NOMO-1 treated with DMSO at 0.1 percent for 48 hours (cell line): Measurements from ENCODE around the gene HLA-B.
"Not testable (repeated sequence)": the region's sequence is repeated elsewhere in the genome, so short reads cannot be mapped to it uniquely, and the experiment has no call there.

Source experiments
- DNase-seq: peaks from one replicate; lab custom pipeline; 2025; ENCODE audit not compliant: unreplicated experiment; lab: John Stamatoyannopoulos, UW

Gene HLA-B

DNA sequence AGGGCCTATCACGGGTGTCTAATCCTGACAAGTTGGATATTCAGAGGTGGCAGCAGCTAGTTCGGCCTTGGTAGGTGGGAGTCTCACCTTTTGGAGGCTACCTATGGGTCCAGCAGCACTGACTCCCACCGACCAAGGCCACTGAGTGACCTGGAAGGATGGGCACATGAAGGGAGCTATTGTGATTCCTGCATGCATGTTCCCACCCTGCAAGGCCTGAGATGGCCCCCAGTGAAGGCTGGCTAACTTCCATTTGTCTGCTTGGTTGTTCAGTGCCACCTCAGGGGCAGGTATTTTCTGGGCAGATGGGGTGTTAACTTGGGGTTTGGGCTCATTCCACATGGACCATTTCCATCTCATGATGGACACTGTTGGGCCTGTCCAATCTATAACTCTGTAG is 28.1 kb upstream of the HLA-B start:
- no peak for DNase-seq

DNA sequence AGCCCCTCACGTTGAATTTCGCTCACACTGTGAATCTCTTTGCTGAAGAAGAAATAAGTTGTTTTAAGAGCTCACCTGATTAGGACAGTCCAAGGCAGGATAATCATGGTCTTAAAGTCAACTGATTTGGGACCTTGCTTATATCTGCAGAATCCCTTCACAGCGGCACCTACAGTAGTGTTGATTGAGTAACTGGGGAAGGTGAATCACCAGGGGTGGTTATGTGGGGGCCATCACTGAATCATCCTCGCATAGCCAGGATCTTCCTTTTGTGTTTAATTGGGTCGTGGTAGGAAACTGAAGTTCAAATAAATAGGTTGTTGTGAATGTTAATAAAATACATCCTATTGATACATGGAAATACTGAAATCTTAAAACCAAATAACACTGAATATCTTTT is 26.2 kb upstream of the HLA-B start:
- peak; percentile 42 for DNase-seq

DNA sequence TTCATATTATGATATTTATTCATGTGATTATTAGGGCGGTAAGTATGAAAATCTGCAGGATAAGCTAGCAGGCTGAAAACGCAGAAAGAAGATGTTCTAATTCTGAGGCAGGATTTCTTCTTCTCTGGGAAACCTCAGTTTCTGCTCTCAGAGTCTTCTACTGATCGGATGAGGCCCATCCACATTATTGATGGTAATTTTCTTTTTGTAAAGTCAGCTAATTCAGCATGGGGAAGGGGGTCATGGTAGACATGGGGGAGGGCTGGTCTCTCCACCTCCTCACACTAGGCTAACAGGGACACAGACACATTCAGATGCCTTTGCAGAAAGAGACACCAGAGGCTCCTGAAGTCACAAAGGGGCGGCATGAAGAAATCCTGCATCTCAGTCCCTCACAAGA is 24.7 kb upstream of the HLA-B start:
- no peak for DNase-seq

DNA sequence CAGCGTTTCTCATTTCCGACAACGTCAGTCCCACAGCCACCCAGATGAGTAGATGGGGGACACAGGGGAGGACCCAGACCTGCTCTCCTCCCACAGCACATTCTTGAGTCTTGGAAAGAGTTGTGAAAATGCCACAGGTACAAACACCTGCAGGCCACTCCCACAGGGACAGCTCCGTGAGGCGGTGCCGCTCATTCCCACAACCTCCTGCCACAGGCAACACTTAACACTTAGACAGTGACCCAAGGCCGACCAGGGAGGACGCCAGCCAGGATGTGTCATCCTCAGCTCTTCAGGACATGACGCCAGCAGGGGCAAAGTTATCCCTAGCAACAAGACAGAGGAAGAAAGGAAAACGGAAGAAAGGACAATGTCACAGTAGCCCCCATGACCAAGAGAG is 22.9 kb upstream of the HLA-B start:
- no peak for DNase-seq

DNA sequence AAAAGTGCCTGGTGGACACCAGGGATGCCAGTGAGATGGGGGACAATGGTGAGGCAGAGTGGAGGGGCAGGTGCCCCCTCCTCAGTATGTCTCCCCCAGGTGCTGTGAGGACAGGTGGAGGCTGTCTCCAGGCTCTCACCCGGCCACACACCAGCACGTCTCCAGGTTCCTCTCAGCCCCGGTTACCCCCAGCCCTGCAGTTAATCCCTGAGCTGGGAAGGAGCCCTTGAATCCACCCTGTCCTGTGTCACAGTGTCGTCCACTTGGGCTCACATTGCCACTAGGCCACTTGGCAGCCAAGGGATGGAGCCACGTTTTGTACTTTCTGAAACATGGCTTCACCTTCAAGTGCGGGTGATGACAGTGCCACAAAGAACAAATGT is 21.7 kb upstream of the HLA-B start:
- DNase-seq = no peak

DNA sequence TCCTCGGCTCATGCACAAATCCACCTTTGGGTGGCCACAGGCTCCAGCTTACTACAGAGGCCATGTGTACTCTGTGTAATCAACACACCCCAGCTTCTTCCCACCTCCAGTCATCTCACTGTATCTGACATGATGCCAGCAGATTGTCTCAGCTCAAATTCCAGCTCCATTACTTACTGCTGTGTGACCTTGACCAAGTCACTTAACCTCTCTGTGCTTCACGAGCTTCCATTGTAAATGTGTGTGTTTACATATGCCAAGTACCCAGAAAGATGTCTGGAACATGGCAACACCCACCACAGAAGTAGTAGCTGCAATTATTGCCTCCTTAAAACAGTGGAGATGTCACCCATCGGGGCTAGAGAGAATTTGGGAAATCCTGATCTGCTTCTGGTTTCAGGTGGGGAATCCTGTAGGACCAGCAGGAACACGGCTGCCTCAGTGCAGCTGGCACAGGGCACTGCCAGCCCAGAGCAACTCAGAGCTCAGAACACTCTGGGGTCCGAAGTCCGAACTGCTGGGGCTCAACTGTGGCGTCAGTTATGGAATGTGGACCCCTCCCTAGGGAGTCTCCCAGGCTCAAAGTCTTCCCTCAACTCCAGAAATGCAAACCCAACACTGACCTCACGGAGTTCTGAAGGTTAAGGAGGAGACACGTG is 21.2 kb upstream of the HLA-B start:
- no peak for DNase-seq

DNA sequence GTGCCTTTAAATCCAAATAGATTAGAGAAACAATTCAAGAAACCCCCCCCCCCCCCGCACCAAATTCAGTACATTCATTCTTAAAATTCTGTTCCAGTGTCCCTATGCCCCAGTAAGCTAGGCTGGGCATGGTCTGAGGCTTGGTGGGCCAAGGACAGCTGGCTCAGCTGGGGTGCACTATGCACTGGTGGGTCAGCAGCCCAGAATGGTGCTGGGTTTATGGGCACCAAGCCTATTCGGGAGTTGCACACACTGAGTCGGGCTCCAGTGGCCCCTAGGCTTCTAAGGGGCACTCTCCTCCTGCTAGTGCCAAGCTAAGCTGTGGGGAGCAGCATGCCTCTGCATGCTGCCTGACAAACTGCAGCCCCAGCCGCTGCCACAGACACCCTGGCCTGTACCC is 20.1 kb upstream of the HLA-B start:
- no peak for DNase-seq

DNA sequence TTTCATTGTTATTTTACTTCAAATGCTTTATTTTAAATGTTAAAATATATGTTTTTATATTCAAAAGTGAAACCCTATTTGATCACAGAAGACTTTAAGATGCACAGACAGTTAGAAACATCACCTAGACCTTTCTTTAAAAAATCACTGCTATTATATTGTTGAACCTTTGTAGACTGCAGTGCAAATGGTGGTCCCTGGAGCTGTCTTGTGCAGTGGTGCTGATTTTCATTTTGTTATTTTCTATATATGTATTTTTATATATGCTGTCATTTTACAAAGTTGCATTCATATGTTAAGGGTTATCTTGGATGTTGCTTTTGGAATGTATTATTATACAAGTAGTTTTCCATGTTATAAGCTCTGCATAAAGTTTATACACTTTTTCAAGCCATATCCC is 18.7 kb upstream of the HLA-B start:
- DNase-seq = no peak

DNA sequence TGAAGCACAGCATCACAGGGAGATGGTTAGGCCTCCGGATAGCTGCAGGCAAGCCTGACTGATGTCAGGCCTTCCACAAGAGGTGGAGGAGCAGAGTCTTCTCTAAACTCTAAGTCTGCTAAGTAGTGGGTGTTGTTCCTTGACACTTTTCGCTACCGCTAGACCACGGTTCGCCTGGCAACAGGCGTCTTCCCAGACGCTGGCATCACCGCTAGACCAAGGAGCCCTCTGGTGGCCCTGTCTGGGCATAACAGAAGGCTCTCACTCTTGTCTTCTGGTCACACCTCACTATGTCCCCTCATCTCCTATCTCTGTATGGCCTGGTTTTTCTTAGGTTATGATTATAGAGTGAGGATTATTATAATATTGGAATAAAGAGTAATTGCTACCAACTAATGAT is 17.1 kb upstream of the HLA-B start:
- DNase-seq = not testable (repeated sequence)

DNA sequence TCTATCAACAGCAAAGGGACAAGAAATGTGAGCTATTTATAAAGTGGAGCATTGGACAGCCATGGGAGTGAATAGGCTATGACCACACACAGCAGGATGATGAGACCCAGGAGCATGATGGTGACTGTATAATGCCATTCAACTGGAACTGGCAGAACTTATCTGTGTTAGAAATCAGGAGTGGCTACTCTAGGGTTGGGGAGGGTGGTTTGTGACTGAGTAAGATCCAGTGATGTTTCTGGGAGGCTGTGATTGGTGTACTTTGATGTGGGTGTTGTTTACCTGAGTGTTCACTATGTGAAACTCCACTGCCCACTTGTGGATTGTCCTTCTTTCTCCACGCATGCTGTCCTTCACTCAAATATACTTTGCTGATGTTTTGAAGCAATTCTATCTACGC is 11.5 kb upstream of the HLA-B start:
- DNase-seq = no peak

DNA sequence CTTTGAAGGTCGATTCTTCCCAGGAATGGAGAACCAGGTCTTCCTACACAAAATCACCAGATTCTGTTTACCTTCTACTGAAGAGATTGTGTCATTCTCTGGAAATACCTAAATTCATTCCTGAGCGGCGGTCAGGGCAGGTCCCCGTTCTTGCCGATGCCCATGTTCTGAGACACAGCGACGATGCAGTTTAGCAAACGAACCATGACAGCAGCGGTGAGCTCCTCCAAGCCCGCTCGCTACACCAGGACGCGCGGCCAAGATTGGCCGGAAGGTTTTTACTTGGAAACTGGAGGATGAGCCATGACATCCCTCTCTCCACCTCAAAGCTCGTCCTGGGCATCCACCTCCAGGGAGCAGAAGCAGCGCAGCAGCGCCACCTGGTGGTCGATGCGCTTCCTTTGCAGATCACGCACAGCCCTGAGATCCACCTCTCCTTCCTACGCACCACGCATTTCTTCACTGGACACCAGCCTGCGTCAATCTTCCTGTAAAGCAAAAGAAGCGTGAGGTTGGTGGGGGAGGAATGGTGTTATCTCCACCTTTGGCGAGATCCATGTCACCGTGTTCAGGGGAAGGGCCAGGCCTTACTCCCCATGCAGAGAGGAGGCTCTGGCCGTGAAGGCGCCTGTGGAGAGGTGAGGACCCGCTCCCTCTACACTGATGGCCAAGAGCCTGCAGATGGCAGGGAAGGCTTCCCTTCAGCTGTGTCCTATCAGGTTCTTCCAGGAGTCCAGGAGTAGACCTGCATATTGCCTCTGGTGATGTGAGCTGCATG is 9.9 kb upstream of the HLA-B start:
- peak; percentile 66 for DNase-seq

DNA sequence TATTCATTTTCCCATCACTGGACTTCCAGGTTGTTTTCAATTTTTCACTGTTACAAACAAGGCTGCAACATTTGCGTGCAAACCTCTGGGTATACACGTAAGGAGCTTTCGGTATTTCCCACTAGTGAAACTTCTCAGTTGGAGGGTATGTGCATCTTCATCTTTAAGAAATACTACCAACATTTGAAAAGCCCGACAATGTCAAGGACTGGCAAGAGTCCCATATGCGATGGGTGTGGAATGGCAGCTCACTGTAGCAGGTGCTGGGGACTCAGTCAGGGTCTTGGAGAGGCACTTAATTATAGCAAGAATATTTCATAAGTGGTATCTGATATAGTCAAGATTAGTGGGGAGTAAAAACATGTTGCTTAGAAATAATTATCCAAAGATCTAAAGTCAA is 8.9 kb upstream of the HLA-B start:
- no peak for DNase-seq

DNA sequence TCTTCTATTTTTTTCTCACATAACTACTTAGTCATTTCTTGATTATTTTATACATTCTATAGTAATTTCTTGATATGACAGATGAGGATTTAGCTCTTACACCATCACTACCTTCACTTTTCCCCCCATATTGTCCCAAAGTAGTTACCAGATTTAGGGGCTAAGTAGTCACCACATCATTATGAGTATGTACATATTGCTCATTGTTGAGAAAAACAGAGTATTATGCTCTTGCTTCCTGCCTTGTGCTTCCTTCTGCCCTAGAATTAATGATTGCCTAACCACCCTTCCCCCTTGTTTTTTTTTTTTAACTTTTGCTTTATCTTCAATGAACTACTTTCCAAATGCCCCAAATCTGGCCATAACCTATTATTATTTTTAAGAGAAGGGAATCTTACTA is 6.8 kb upstream of the HLA-B start:
- DNase-seq = peak; percentile 57

DNA sequence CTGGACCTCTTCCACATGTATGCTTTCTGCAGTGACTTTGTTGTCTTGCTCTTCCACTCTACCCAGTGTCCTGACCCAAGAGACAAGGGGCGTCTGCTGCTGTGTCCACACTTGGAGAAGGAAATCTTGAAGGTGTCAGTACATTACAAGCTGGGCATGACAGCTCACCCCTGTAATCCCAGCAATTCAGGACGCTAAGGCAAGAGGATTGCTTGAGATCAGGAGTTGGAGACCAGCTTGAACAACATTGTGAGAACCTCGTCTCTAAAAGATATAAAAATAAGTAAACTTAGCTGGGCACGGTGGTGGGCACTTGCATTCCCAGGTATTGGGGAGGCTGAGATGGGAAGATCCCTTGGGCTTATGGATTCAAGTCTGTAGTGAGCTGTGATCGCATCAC is 5.8 kb upstream of the HLA-B start:
- DNase-seq = no peak

DNA sequence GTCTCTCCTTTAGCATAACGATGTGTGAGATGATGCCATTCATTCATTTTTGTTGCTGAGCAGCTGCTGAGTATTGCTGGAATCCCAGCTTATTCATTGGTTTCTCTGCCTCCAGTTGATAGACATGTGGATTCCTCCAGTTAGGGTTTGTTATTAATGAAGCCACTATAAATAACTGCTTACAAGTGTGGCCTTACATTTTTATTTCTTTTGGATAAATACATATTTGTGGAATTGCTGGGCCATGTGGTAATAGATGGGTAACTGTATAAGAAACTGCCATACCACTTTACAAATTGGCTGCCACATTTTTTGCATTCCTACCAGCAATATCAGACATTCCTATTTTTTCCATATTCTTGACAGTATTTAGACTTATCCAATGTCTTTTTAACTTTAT is 2.6 kb upstream of the HLA-B start:
- no peak for DNase-seq

DNA sequence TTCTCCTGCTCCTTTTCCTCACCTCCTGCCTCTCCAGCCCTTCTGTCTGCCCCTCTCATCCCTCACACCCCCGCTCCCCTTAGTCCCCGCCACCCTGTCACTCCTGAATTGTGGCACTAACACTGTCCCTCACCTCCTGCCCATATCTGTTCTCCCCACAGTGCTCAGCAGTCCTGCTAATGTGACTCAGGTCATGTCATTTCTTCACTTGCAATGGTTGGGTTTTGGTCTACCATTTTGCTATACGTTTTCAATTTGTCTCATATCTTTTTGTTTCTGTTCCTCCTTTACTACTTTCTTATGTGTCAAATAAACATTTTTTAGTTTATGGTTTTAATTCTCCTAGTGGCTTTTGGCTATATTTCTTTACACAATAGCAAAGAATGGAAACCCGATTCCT is 1.3 kb upstream of the HLA-B start:
- no peak for DNase-seq

DNA sequence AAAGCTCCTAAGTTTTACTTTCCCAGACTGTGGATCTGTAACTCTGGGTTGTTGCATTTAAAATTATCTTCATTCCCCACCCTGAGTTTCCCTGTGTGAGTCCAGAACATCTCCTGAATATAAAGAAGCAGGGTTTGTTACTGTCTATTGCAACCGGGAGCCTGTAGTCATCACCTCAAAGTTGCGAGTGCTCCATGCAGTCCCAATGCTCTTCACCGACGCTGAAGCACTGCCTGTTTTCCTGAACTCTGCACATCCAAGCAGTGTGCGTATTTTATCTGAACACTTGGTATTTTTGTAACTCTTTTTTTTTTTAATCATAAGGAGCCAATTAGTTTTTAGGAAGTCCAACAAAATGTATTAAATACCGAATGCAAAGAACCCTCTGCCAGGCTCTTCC is 907 bp upstream of the HLA-B start:
- no peak for DNase-seq

DNA sequence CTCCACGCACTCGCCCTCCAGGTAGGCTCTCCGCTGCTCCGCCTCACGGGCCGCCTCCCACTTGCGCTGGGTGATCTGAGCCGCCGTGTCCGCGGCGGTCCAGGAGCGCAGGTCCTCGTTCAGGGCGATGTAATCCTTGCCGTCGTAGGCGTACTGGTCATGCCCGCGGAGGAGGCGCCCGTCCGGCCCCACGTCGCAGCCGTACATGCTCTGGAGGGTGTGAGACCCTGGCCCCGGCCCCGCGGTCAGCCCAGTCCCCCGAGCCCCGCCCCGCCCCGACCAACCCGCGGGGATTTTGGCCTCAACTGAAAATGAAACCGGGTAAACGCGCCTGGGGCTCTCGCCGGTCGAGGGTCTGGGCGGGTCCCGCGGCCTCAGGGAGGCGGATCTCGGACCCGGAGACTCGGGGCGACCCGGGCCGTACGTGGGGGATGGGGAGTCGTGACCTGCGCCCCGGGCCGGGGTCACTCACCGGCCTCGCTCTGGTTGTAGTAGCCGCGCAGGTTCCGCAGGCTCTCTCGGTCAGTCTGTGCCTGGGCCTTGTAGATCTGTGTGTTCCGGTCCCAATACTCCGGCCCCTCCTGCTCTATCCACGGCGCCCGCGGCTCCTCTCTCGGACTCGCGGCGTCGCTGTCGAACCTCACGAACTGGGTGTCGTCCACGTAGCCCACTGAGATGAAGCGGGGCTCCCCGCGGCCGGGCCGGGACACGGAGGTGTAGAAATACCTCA is 598 bp downstream of the HLA-B start:
- DNase-seq = no peak

DNA sequence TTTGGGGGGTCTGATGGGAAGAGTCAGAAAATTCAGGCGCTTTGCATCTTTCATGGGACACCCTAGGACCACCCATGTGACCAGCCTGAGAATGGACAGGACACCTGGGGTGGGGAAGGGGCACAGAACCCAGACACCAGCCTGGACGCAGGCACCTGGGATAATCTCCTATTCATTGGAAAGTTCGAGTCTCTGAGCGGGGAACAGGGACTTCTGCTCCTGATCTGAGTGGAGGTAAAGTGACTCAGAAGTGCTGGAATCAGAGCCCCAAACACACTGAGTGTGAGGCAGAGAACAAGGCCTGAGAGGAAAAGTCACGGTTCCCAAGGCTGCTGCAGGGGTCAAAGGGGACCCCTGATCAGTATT is 1.4 kb downstream of the HLA-B start:
- no peak for DNase-seq

DNA sequence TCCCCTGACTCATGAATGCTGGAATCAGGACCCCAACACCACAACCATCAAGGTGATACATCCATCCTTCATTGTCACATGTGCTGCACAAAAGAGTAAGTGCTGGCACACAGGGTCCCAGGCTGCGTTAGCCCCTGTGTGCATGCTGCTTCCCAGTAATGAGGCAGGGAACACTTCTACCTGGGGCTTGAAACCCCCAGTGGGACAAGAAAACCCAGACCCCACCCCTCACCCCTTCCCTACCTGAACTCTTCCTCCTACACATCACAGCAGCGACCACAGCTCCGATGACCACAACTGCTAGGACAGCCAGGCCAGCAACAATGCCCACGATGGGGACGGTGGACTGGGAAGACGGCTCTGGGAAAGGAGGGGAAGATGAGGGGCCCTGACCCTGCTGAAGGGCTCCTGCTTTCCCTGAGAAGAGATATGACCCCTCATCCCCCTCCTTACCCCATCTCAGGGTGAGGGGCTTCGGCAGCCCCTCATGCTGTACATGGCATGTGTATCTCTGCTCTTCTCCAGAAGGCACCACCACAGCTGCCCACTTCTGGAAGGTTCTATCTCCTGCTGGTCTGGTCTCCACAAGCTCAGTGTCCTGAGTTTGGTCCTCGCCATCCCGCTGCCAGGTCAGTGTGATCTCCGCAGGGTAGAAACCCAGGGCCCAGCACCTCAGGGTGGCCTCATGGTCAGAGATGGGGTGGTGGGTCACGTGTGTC is 2.0 kb downstream of the HLA-B start:
- no peak for DNase-seq

DNA sequence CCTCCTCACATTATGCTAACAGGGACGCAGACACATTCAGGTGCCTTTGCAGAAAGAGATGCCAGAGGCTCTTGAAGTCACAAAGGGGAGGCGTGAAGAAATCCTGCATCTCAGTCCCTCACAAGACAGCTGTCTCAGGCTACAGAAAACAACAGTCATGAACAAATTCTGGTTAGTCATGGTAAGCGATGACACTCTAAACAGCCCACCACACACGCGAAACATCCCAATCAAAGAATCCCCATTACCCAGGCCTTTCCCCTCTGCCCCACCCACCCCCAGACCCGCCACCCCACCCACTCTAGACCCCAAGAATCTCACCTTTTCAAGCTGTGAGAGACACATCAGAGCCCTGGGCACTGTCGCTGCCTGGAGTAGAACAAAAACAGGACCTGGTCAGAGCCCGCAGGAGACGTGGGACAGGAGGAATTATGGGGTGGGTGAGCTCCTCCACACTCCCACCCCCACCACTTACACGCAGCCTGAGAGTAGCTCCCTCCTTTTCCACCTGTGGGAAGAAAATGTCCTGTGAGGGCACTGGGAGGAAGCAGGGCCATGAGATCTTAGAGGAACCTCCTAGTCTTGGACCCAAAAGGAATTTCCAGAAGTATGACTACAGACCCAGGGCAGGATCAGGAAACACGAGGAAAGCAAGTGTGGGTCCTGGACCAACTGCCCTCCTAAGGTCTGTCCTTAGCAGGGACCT is 2.7 kb downstream of the HLA-B start:
- DNase-seq = no peak
